Kidney epithelial cell (primary cell): ENCODE measurements around the gene ZNF750. TPM values are rescaled to one million over a fixed set of nuclear protein-coding genes. Genes with fewer than 3 reads are reported as not detected.

Source experiments
- DNase-seq: peaks from one replicate; pipeline ENCODE4 v3.0.0-alpha.2; 2010; ENCODE audit warnings: low read depth
- H3K27me3 ChIP-seq: 2 replicates; pipeline ENCODE4 v1.6.0; 2011; ENCODE audit warnings: low read length; ENCODE audit not compliant: control insufficient read depth, insufficient read depth
- H3K36me3 ChIP-seq: 2 replicates; pipeline ENCODE4 v1.5.1; 2011; ENCODE audit warnings: low read length; ENCODE audit not compliant: control insufficient read depth, insufficient read depth
- H3K4me3 ChIP-seq: 2 replicates; pipeline ENCODE4 v1.5.1; 2011; ENCODE audit warnings: low read depth, mild to moderate bottlenecking, control low read depth, low read length
- total RNA-seq: library from RNA; depleted of rRNA; stranded (reverse); fragments of >200 nt; gene quantifications from 2 replicates; pipeline ENCODE4 v1.2.3, GENCODE V29; 2015
- TF ChIP-seq, protein P1 (sequence below): IDR thresholded peaks from 2 replicates; pipeline ENCODE4 v1.5.1; 2011; ENCODE audit warnings: mild to moderate bottlenecking, moderate library complexity, low read length, control low read depth, inconsistent platforms; ENCODE audit not compliant: insufficient read depth, poor library complexity, severe bottlenecking

ZNF750 gene
- total RNA-seq, 1 donor from 2014 or later, result 0.84 TPM

DNA sequence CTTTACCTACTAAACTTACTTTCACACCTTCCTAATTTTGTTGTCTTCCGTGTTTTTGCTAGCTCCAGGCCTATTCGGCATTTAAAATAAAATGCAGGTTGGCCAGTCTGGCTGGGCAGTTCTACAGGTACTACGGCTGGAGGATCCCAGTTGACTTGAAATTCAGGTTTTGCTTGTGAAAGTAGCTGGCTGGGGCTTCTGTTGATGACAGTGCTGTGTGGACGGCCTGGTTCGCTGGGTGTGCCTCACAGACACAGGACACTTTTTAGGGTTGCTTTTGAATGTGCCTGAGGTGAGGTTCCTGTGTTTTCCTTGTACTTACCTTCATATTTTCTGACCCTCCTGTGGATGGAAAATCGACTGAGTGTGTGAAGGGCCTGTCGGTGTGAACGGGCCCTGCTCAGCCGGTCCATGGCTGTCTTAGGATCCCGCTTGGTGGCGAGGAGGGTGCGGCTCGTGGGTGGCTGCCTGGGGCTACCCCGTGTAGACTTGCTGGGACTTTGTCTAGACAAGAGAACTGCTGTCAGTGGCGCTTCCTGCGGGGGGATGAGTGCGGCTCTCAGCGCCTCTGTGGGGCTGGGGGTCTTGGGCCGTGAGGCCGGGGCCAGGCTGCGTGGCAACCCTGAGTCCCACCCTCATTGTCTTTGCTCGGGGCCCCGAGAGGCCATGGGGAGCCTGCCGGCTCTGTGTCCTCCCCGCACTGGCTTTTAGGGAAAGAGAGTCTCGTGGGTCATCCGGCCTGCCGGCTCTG is 18.7 kb upstream of the ZNF750 start:
- no peak overlapping the region for H3K4me3 ChIP-seq
- H3K36me3 ChIP-seq, result no peaks in the 10 kb centered on the region
- TF ChIP-seq, protein P1, sequence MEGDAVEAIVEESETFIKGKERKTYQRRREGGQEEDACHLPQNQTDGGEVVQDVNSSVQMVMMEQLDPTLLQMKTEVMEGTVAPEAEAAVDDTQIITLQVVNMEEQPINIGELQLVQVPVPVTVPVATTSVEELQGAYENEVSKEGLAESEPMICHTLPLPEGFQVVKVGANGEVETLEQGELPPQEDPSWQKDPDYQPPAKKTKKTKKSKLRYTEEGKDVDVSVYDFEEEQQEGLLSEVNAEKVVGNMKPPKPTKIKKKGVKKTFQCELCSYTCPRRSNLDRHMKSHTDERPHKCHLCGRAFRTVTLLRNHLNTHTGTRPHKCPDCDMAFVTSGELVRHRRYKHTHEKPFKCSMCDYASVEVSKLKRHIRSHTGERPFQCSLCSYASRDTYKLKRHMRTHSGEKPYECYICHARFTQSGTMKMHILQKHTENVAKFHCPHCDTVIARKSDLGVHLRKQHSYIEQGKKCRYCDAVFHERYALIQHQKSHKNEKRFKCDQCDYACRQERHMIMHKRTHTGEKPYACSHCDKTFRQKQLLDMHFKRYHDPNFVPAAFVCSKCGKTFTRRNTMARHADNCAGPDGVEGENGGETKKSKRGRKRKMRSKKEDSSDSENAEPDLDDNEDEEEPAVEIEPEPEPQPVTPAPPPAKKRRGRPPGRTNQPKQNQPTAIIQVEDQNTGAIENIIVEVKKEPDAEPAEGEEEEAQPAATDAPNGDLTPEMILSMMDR, result no peak
- DNase-seq, result no peak
- no peaks in the 10 kb centered on the region for H3K27me3 ChIP-seq

DNA sequence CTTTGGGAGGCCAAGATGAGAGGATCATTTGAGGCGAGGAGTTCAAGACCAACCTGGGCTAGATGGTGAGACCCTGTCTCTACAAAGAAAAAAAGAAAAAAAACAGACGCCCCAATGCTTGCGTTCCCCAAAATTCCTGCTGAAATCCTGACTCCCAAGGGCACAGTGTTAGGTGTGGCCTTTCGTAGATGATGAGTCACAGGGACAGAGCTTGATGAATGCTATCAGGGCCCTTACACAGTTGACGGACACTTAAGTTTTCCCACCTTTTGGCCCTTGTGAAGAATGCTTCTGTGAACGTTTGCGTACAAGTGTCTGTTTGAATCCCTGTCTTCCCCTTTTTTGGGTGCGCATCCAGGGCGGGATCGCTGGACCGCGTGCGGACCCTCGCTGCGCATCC is 16.5 kb upstream of the ZNF750 start:
- Histone ChIP-seq H3K4me3 (no peak overlapping the region), H3K36me3 (no peaks in the 10 kb centered on the region), H3K27me3 (no peaks in the 10 kb centered on the region)
- TF ChIP-seq, protein P1, result no peak
- no peak for DNase-seq

DNA sequence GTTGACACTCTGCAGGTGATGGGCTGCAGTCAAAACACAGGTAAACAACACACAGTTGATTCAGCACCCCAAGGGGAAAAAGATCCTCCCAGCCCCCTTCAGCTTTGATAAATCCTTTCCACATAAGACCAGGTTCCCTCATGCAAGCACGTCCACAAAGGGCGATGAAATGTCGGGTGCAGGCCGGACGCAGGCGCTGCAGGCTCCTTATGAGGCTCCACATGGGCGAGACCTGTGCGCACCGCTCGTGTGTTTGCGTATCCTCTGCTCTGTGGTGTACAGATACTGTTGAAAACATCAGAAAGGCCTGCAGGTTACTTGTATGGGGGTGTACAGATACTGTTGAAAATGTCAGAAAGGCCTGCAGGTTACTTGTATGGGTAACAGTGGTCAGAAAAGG is 14.4 kb upstream of the ZNF750 start:
- Histone ChIP-seq H3K27me3 (no peaks in the 10 kb centered on the region), H3K4me3 (no peak overlapping the region), H3K36me3 (no peaks in the 10 kb centered on the region)
- TF ChIP-seq, protein P1, result no peak
- DNase-seq, result no peak

DNA sequence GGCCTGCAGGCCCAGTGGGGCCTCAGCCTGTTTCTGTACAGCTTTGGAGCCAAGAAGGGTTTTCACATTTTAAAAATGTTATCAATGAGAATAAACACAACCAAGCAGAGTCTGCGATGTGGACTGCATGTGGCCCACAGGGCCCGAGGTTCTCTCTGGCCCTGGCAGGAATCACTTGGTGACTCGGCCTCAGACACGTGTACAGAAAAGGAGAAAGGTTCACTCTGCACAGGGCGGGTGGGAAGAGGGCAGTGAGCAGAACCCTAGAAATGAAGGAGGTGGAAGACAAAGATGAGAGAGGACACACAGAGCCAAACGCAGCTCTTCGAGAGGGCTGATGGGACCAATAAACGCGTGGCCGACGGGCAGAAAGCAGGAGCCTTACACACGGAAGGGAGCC is 11.6 kb upstream of the ZNF750 start:
- TF ChIP-seq, protein P1, result no peak
- Histone ChIP-seq H3K4me3 (no peak overlapping the region), H3K27me3 (no peaks in the 10 kb centered on the region), H3K36me3 (peaks cover 1% of the 10 kb centered on the region)
- no peak for DNase-seq

DNA sequence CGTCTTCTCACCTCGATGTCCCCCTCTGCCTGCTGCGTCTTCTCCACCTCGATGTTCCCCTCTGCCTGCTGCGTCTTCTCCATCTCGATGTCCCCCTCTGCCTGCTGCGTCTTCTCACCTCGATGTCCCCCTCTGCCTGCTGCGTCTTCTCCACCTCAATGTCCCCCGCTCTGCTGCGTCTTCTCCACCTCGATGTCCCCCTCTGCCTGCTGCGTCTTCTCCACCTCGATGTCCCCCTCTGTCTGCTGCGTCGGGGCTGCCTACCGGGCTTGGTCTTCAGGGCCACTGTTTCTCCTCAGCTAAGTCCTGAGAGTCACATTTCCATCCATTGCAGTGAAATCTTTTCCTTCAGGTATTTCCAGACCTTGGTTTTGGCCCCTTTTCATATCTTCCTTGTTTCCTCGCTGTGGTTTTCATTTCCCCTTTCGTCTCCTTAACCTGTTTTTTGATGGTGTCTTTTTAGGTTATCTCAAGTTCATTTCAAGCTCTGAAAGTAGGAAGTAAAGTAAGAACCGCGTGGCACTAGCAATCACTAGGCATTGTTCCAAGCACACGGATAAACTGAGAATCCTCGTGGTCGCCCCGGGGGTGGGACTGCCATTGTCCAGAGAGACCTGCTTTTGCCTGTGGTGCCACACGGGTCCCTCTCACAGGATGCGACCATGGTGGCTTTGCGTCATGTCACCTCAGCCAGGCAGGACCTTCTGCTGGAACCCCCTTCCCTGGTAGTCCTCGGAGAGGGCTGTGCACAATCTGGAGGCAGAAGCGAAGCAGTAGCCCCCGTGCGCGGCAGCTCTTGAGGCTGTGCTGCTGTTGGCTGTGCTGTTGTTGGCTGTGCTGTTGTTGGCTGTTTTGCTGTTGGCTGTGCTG is 9.5 kb upstream of the ZNF750 start:
- Histone ChIP-seq H3K4me3 (no peak overlapping the region), H3K27me3 (no peaks in the 10 kb centered on the region), H3K36me3 (peaks cover 1% of the 10 kb centered on the region)
- TF ChIP-seq, protein P1, result no peak
- DNase-seq, result no peak
